GM10266 (cell line): ENCODE data around the gene ZBTB43.
"Not testable (repeated sequence)": the region's sequence is repeated elsewhere in the genome, so short reads cannot be mapped to it uniquely, and the experiment has no call there.

Source experiments
- DNase-seq: peaks from one replicate; pipeline ENCODE4 v3.0.0; 2012; ENCODE audit errors: extremely low spot score
- TF ChIP-seq, protein P1 (sequence below): IDR thresholded peaks from 2 replicates; pipeline ENCODE4 v1.5.1; 2012; ENCODE audit warnings: mild to moderate bottlenecking, low read depth; ENCODE audit not compliant: control insufficient read depth, insufficient read depth; ENCODE audit errors: missing control alignments

Gene ZBTB43

DNA sequence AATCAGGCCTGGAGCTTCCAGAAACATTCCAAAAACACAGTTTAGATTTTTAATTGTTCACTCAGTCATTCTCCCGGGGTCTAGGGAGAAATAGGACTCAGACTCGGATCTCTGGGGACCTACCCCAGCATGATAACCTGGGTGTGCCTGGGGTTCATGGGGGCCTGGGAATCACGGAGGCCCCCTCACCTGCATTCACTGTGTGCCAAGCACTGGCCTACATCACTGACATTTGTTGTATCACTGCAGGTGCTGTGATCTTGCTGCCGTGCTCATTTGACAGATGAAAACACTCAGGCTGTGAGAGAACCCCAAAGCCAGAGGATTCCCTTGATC, 22.8 kb upstream of the ZBTB43 start:
- TF ChIP-seq, protein P1, sequence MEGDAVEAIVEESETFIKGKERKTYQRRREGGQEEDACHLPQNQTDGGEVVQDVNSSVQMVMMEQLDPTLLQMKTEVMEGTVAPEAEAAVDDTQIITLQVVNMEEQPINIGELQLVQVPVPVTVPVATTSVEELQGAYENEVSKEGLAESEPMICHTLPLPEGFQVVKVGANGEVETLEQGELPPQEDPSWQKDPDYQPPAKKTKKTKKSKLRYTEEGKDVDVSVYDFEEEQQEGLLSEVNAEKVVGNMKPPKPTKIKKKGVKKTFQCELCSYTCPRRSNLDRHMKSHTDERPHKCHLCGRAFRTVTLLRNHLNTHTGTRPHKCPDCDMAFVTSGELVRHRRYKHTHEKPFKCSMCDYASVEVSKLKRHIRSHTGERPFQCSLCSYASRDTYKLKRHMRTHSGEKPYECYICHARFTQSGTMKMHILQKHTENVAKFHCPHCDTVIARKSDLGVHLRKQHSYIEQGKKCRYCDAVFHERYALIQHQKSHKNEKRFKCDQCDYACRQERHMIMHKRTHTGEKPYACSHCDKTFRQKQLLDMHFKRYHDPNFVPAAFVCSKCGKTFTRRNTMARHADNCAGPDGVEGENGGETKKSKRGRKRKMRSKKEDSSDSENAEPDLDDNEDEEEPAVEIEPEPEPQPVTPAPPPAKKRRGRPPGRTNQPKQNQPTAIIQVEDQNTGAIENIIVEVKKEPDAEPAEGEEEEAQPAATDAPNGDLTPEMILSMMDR, result no peak
- DNase-seq, result no peak

- TF ChIP-seq, protein P1, result no peak
These were observed 20.9 kb upstream of the ZBTB43 start for GRCh38 chr9:126783949-126784348.

DNA sequence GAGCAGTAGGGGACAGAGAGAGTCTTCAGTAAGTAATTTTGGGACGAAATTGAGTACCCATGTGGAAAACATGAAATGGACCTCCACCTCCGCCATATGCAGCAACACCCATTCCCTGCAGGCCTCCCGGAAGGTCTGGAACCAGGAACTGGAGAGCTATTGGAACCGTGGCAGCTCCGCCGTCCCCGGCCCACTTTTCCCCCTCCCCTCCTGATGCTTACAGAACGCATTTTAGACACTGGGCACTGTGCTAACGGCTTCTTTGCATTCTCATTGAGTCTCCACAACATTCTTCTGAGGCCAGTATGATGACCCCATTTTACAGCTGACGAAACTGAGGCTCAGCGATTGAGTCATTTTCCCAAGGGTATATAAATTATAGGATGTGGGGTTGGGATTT, 20.4 kb upstream of the ZBTB43 start:
- DNase-seq, result no peak
- TF ChIP-seq, protein P1, result no peak

More at GRCh38 chr9:126783949-126784348, 20.9 kb upstream of the ZBTB43 start:
- DNase-seq, result no peak

GRCh38 chr9:126784841-126785240, 20.0 kb upstream of the ZBTB43 start:
- DNase-seq, result not testable (repeated sequence)

GRCh38 chr9:126788046-126788445, 16.8 kb upstream of the ZBTB43 start:
- DNase-seq, result no peak
- TF ChIP-seq, protein P1, result no peak

DNA sequence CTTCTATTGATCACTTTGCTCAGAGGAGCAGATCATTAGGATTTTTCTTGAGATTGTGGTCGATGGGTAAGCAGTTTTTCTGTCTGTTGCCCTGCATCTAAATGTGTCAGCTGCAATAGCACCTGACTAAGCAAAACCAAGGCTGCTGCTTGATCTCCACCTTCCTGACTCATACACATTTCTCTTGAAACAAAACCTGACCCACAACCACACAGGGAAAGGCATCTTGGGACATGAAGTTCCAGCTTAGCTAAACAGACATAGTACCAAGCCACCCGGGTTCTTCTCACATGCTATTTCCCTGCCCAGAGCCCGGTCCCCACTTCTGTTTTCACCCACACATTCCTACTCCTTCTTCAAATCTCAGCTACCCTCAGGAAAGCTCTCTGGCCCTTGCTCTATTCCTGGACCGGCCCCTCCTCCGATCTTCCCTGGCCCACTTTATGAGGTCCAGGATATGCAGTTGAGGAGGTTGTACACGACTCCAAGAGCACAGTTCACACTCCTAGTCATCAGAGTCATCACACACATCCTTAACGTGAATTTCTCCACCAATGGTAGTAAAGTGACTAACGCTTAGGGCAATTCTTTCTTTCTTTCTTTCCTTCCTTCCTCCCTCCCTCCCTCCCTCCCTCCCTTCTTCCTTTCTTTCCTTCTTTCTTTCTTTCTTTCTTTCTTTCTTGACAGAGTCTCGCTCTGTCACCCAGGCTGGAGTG, 16.0 kb upstream of the ZBTB43 start:
- TF ChIP-seq, protein P1, result no peak
- DNase-seq, result no peak

DNA sequence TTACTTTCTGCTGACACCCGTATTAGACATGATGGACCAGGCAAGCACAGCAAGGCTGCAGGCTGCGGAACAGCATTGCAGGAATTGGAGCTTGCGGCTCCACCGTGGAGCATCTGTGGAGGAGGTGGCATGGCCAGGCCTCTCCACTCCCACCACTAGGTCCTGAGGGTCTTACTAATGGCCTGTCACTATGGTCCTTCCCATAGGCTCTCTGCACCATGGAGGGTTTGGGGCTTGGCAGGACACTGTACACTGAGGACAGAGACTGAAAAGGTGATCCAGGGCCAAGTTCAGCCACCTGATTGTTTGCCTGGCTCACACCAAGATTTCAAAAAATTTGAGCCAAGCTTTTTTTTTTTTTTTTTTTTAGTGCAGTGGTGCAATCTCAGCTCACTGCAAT, 14.3 kb upstream of the ZBTB43 start:
- no peak for DNase-seq
- TF ChIP-seq, protein P1, result no peak
